ENCODE results near the gene SRPRB. TPM values are rescaled to one million over a fixed set of nuclear protein-coding genes. Genes with fewer than 3 reads are reported as not detected.

SRPRB gene
- total RNA-seq, 2 donors from 2014 or later, result 26.2 to 80.6 TPM

- H3K4me3 Mint-ChIP-seq, result no peak overlapping the region
- no peaks in the 10 kb centered on the region for H3K4me1 Mint-ChIP-seq
- peaks cover 10% of the 10 kb centered on the region for H3K27me3 Mint-ChIP-seq
- H3K27ac Mint-ChIP-seq, result no peak overlapping the region
- ATAC-seq (replicated peaks), result no peak
- no peaks in the 10 kb centered on the region for H3K36me3 Mint-ChIP-seq (ENCODE audit: low read depth)
- H3K9me3 Mint-ChIP-seq, result no peaks in the 10 kb centered on the region
These were observed 64.0 kb downstream of the SRPRB start for GRCh38 chr3:133869586-133869985.

DNA sequence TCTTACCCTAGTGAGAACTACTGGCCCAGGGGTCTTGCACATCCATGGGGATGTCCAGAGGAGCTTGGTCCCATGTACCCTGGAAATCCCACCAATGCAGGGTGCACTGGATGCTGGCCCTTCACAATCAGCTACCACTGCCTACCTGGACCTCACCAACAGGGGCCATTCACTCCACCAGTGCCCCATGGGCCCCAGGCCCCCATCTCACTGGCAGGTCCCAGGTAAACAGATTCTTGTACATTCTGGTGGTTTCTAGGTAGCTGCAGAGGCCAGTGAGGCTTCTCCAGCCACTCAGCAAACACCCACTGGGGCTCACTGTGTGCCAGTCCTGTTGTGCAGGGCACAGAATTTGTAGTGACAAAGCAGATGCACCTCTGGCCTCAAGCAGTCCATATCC, 65.2 kb downstream of the SRPRB start:
- Mint-ChIP-seq H3K27ac (no peak overlapping the region), H3K27me3 (peaks cover 13% of the 10 kb centered on the region), H3K9me3 (no peaks in the 10 kb centered on the region), H3K36me3 (ENCODE audit: low read depth) (no peaks in the 10 kb centered on the region), H3K4me3 (no peak overlapping the region), H3K4me1 (no peaks in the 10 kb centered on the region)
- ATAC-seq (replicated peaks), result no peak

Other genes starting within 250 kb of the SRPRB start
- 100 to 1,000 TPM; 131 to 245 TPM for gene CDV3, start 232.1 kb upstream of the SRPRB start, total RNA-seq
- 10 to 100 TPM; 86.0 to 96.7 TPM for gene TOPBP1, start 143.9 kb upstream of the SRPRB start, total RNA-seq
- 1 to 10 TPM in 1 of 2 donors, under 1 TPM in 1; 0.50 to 1.9 TPM for gene TF, start 59.4 kb upstream of the SRPRB start, total RNA-seq
- gene RAB6B, start 90.1 kb downstream of the SRPRB start, total RNA-seq, result 1 to 10 TPM in 1 of 2 donors, under 1 TPM in 1; 0.19 to 3.1 TPM
- not detected for gene SLCO2A1, start 224.1 kb downstream of the SRPRB start, total RNA-seq

Measured in activated T-helper 17 cell treated with anti-CD3 and anti-CD28 coated beads, Interleukin-2, amount 50 U/mL, for 72 hours (primary cell).